HG03442 (cell line): ENCODE data around the gene GVQW3.

ENCODE experiments used
- ATAC-seq: cut with Tn5 transposase; IDR thresholded peaks from one replicate; pipeline ENCODE4 v1.9.1; 2021; ENCODE audit warnings: mild to moderate bottlenecking, moderate library complexity; ENCODE audit not compliant: unreplicated experiment

Gene GVQW3

GRCh38 chr11:76444384-76445120 is 63.4 kb downstream of the GVQW3 start, which contains the start of gene EMSY:
TSS of gene EMSY (plus strand) at chr11:76445018. CDS start at chr11:76446939, 1,921 bp downstream.
- peak; percentile 89 for ATAC-seq

DNA sequence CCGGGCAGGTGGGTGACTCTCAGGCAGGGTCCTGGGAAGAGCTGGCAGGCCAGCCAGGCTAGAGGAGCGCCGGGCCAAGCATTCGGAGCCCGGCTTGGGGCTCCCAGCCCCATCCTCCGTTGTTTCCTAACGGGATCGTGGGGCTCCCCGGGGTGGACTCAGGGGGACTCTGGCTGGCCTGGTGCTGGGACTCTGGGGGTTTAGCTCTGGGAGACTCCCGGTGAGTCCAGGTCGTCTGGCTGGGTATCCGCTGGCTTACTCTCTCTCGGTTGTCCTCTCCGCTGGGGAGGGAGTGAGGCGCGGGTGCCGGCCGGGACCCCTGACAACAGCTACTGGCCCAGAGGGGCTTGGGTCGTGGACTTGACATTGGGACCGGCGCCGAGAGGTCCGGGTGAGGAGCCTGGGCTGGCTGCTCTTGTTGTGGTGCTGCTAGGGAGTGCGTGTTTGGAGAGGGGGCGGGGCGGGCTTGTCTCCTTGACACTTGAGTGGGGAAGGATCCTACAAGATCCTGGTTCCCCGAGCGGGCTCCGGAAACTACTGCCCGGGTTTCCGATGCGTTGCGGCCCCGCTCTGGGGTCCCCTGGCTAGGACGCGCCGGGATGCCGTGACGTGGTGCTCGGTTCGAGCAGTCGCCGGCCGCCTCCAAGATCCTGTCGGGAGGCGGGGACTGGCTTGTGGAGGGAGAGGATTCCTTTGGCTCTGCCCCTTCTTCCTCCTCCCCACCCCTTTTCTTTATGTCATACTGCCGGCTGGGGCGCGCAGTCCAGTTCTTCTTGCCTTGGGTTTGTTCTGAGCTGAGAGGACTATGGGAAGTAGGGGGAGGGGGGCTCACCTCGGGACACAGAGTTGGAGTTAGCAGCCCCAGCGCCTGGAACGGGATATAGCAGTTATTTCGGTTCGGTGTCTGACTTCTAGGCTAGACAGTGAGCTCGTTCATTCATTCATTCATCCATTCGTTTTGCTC is 64.3 kb downstream of the GVQW3 start:
- ATAC-seq = peak; percentile 31

- no peak for ATAC-seq
These were observed 67.4 kb downstream of the GVQW3 start for GRCh38 chr11:76448506-76448905.

GRCh38 chr11:76453248-76453647 is 72.1 kb downstream of the GVQW3 start:
- no peak for ATAC-seq

GRCh38 chr11:76455331-76455730 is 74.2 kb downstream of the GVQW3 start:
- no peak for ATAC-seq

DNA sequence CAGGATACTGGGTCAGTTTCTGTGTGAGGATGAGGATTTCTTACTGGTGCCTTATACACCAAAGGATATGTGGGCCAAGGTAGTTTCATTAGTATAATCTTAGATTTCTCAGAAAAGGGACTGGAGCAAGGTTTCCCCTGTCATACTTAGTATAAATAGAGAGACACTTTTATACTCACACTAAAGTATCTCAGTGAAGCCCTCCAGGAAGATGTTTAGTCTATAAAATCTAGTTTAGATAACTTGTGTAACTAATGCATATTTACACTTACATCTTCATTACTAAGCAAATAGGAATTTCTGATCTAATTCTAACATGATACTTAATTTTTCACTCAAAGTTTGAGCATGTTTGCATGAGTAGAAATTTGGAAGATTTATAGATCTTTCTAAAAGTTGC is 74.8 kb downstream of the GVQW3 start:
- ATAC-seq = no peak

DNA sequence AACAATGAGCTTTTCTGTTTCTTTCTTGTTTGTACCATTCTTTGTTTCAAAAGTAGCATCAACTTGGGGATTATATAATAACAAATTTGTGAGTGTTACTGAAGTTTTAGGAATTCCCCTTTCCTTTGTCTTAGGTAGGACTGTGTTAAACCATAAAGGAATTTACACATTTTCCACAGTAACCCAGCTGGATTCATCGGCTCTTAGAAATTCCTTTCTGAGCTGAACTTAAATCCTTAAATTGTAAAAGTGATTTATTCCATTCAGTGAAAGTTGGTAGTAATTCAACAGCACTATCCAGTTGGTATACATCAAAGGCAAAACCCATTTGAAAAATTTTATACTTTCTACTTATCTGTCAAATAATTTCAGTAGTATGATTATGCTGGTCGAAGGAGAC is 75.4 kb downstream of the GVQW3 start:
- ATAC-seq = no peak
